HG03097 (cell line): Measurements from ENCODE around the gene TIMM10B.
"Not testable (repeated sequence)": the region's sequence is repeated elsewhere in the genome, so short reads cannot be mapped to it uniquely, and the experiment has no call there.

Source experiments
- ATAC-seq: cut with Tn5 transposase; IDR thresholded peaks from one replicate; pipeline ENCODE4 v1.9.1; 2021; ENCODE audit not compliant: unreplicated experiment, low FRiP score

The TIMM10B gene

GRCh38 chr11:6504166-6504565, 22.9 kb downstream of the TIMM10B start:
- ATAC-seq, result no peak

GRCh38 chr11:6505577-6506240, 24.4 kb downstream of the TIMM10B start:
- ATAC-seq, result no peak

- no peak for ATAC-seq
These were observed 35.6 kb downstream of the TIMM10B start for GRCh38 chr11:6516865-6517264.

GRCh38 chr11:6520265-6520664, 39.0 kb downstream of the TIMM10B start:
- ATAC-seq, result no peak

- not testable (repeated sequence) for ATAC-seq
These were observed 40.6 kb downstream of the TIMM10B start for GRCh38 chr11:6521946-6522345.

- ATAC-seq, result no peak
These were observed 42.0 kb downstream of the TIMM10B start for GRCh38 chr11:6523253-6523652.

GRCh38 chr11:6526411-6527135, 45.3 kb downstream of the TIMM10B start:
- no peak for ATAC-seq

GRCh38 chr11:6529266-6529665, 48.0 kb downstream of the TIMM10B start:
- no peak for ATAC-seq

GRCh38 chr11:6530848-6531247, 49.5 kb downstream of the TIMM10B start:
- ATAC-seq, result no peak

GRCh38 chr11:6531267-6531752, 50.0 kb downstream of the TIMM10B start:
- ATAC-seq, result no peak
